CD4-positive, alpha-beta T cell treated with Interleukin-12 subunit alpha and Interleukin-12 subunit beta, for 1 hour (primary cell): Measurements from ENCODE around the gene INPP5F.
A peak's percentile ranks its signal among the peaks of the same experiment; 100 is the strongest.

ENCODE experiments used
- DNase-seq: peaks from one replicate; pipeline ENCODE4 v3.0.0-alpha.2; 2020

INPP5F gene

GRCh38 chr10:119725828-119726675, at the start of gene INPP5F:
TSS of gene INPP5F (plus strand) at chr10:119726050. CDS start at chr10:119726263, 213 bp downstream.
- peak; percentile 99 for DNase-seq

GRCh38 chr10:119677126-119677525, 48.7 kb upstream of the INPP5F start:
- no peak for DNase-seq

- no peak for DNase-seq
Observed at GRCh38 chr10:119677904-119678755, 47.7 kb upstream of the INPP5F start.

DNA sequence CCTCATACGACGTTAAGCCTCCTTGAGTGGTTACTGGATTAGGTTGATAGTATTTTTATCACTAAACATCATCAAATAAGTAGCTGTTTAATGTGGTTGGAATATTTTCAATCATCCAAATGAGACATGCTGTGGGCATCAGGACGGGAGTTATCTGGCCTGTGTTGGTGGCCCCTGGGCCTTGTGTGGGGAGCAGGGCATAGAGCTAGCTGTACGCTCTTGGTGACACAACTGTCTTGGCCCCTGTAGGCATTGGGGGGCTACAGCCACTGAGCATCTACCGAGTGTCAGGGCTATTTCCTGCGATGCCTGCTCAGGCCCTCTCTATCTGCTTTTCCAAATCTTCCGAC, 46.4 kb upstream of the INPP5F start:
- DNase-seq = no peak

DNA sequence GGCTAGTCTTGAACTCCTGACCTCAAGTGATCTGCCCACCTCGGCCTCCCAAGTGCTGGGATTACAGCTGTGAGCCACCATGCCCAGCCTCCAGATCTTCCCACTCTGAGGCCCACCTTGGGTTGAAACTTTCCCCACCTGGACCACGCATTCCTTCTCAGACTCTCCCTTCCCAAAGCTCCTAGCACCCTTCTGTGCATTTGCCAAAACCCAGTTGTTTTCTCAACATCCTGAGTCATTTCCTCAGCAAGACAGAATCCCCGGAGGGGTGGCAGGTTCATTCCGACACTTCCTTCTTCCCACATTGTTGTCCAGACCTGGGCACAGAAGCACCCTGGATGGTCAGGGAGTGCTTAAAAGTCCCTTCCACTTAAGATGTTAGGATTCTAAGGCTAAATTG, 45.8 kb upstream of the INPP5F start:
- DNase-seq = no peak

- DNase-seq = no peak
Observed at GRCh38 chr10:119680650-119681081, 45.2 kb upstream of the INPP5F start.

DNA sequence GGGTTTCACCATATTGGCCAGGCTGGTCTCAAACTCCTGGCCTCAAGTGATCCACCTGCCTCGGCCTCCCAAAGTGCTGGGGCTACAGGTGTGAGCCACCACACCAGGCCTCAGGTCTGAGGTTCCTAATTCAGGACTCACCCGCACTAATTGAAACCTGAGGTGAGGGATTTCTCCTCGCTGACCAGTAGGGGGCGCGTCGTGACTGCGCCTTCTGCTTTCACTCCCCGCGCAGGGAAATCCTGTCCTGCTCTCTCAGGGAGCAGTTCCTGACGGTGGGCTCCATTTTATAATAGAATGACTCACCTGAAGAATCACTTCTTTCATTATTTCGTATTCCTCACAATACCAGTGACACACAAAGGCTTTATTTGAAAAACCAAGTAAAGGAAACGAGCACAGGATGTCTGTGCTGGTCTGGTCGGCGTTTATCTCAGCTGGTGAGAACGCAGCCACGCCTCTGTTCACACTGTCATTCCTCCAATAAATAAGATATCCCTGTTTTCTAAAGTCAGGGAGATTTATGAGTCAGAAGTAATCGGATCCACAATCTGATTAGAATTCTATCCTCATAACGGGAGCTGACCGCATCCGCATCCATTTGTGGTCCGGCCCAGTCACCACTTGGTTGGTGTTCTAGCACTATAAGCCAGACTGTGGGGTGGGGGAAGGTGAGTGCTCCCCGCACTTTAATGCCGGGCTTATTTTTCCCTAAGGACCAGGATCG, 39.2 kb upstream of the INPP5F start:
- DNase-seq = peak; percentile 86

- no peak for DNase-seq
Observed at GRCh38 chr10:119687192-119688032, 38.4 kb upstream of the INPP5F start.

DNA sequence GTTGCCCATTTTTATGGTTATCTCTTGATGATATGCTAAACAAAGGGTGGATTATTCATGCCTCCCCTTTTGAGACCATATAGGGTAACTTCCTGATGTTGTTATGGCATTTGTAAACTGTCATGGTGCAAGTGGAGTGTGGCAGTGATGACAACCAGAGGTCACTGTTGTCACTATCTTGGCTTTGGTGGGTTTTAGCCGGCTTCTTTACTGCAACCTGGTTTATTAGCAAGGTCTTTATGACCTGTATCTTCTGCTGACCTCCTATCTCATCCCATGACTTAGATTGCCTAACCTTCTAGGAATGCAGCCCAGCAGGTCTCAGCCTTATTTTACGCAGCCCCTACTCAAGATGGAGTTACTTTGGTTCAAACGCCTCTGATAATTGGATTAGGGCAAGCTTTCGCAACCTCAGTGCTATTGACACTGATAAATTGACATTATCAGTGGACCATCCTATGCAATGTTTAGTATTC, 37.8 kb upstream of the INPP5F start:
- peak; percentile 15 for DNase-seq

DNA sequence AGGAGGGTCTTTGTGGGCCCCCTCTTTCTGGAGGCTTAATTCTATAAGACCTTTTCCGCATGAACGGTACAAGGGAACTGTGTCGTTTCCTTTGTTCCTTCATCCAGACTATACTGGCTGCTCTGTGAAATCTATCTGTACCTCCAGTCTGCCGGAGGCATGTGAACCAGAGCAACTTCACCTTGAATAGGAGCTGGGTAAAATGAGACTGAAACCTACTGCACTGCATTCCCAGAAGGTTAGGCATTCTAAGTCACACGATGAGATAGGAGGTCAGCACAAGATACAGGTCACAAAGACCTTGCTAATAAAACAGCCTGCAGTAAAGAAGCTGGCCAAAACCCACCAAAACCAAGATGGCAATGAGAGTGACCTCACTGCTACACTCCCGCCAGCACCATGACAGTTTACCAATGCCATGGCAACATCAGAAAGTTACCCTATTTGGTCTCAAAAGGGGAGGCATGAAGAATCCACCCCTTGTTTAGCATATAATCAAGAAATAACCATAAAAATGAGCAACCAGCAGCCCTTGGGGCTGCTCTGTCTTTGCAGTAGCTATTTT, 36.8 kb upstream of the INPP5F start:
- no peak for DNase-seq

DNA sequence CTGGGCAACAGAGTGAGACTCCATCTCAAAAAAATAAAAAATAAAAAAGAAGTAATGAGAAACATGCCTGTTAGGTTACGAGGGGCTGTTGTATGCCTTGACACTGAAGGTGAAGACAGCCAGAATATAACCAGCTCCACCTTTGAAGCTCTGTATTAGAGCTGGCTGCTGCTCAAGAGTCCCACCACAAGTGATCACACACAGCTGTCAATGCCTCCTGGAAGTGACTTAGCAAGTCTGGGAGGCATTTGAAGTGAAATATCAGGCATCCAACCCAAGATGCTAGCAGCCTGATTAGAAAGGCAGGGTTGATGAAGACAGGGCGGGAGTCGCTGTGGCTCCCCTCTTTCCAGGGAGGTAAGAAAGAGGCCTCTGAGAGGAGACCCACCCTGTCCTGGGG, 34.1 kb upstream of the INPP5F start:
- DNase-seq = no peak

DNA sequence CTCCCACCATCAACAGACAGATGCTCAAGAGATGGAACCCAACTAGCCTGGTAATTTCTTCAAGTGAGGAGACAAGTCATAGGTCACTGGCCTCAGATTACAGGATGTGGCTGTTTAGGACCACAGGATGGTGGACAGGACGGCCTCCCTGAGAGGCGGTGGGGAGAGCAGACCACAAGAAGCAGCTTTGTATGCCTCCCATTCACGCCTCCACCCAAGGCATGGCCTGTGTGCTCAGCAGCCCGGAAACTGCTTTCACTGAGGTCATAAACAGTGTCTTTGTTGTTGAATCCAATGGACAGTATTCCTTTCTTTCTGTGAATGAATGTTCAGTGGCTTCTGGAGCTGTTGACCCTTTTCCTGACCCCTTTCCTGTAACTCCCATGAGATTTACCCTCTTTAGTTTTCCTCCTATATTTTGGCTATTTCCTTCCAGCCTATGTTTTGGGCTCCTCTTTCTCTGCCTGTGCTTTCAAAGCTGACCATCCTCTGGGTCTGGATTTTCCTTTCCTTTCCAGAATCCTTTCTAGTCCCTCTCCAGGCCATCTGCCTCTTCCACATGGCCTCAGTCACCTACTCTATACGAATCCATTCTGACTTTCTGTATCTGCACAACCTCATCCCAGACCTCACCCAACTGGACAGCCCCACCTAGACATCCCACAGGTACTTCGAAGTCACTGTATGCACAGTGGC, 32.4 kb upstream of the INPP5F start:
- DNase-seq = no peak

DNA sequence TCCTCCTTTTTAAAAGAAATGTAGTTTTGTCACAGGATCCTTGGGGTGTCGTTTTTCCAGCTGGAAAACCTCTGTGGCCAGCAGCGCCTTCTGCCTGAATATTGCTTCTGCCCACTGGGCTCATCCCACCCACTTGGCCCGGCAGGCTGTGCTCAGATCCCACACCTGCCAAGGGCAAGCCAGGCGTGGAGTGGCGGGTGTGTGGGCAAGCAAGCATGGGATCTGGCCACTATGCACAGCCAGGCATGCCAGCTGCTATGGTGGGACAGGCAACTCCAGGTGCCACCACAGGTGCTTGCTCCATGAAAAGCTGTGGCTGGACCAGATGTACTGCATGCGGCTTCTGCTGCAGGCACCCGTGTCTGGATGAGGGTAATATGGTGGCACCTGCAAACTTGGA, 31.2 kb upstream of the INPP5F start:
- DNase-seq = no peak

- DNase-seq = no peak
Observed at GRCh38 chr10:119700321-119700954, 25.4 kb upstream of the INPP5F start.

GRCh38 chr10:119701861-119702260, 24.0 kb upstream of the INPP5F start:
- no peak for DNase-seq

GRCh38 chr10:119702583-119702982, 23.3 kb upstream of the INPP5F start:
- DNase-seq = no peak

DNA sequence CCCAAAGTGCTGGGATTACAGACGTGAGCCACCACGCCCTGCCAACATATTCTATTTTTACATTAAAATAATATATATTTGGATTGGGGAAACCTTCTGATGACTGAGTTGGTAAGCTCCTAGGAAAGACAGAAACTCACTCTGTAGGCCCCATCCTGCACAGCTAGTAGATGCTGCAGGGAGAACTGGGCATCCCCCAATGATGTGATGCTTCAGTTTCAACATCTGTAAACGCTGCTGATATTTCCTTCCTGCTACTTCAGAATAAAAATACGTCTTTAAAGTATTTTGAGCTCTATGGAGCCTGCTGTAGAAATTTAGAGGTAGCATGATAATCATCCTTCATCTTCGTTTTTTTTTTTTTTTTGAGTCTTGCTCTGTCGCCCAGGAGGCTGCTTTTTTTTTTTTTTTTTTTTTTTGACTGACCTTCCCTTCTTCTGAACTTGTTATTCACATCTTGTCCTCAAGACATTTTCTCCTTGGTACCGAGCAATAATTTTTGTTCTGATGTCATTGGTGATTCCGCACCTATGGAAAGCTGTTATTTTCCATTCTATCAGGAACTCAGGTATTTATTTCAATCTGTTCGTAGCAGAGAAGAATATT, 21.8 kb upstream of the INPP5F start:
- DNase-seq = no peak

DNA sequence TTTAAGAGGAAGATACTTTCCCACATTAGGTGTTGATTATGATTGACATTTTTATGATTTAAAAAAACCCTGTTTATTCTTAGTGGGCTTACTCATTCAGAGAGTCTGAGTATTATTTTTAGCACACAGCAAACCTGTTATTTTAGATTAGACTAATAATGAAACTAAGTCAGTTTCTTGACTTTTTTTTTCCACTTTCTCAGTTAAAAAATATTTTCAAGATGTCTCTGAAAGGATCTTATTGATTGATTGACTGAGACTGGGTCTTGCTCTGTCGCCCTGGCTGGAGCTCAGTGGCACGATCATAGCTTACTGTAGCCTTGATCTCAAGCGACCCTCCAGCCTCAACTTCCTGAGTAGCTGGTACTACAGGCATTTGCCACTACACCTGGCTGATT, 20.4 kb upstream of the INPP5F start:
- no peak for DNase-seq

- DNase-seq = no peak
Observed at GRCh38 chr10:119706521-119707278, 19.1 kb upstream of the INPP5F start.
